ENCODE results near the gene SLC15A2. TPM values are rescaled to one million over a fixed set of nuclear protein-coding genes. Genes with fewer than 3 reads are reported as not detected.
"Not testable (repeated sequence)": the region's sequence is repeated elsewhere in the genome, so short reads cannot be mapped to it uniquely, and the experiment has no call there.

Gene SLC15A2
- polyA plus RNA-seq (ENCODE audit: insufficient read length in 3 of 3), result 10 to 100 TPM in 1 of 3 donors, 1 to 10 TPM in 2; 9.0 to 13.6 (median 9.8) TPM

GRCh38 chr3:121894301-121894990 is at the start of gene SLC15A2:
TSS of gene SLC15A2 (plus strand) at chr3:121894401. CDS start at chr3:121894477, 76 bp downstream.
- no peak for DNase-seq (ENCODE audit: low read depth in 3 of 3, low spot score in 2 of 3)

- no peak for DNase-seq (ENCODE audit: low read depth in 3 of 3, low spot score in 2 of 3)
Measured at GRCh38 chr3:121844892-121845291, 49.3 kb upstream of the SLC15A2 start.

GRCh38 chr3:121852256-121852655 is 41.9 kb upstream of the SLC15A2 start:
- DNase-seq (ENCODE audit: low read depth in 3 of 3, low spot score in 2 of 3), result no peak

- no peak for DNase-seq (ENCODE audit: low read depth in 3 of 3, low spot score in 2 of 3)
Measured at GRCh38 chr3:121855555-121855954, 38.6 kb upstream of the SLC15A2 start.

- DNase-seq (ENCODE audit: low read depth in 3 of 3, low spot score in 2 of 3), result not testable (repeated sequence)
Measured at GRCh38 chr3:121857778-121858177, 36.4 kb upstream of the SLC15A2 start.

- not testable (repeated sequence) for DNase-seq (ENCODE audit: low read depth in 3 of 3, low spot score in 2 of 3)
Measured at GRCh38 chr3:121863247-121863646, 31.0 kb upstream of the SLC15A2 start.

- DNase-seq (ENCODE audit: low read depth in 3 of 3, low spot score in 2 of 3), result no peak
Measured at GRCh38 chr3:121863801-121864200, 30.4 kb upstream of the SLC15A2 start.

- DNase-seq (ENCODE audit: low read depth in 3 of 3, low spot score in 2 of 3), result no peak
Measured at GRCh38 chr3:121869736-121870135, 24.5 kb upstream of the SLC15A2 start.

GRCh38 chr3:121870717-121871116 is 23.5 kb upstream of the SLC15A2 start:
- no peak for DNase-seq (ENCODE audit: low read depth in 3 of 3, low spot score in 2 of 3)

- DNase-seq (ENCODE audit: low read depth in 3 of 3, low spot score in 2 of 3), result no peak
Measured at GRCh38 chr3:121871430-121871829, 22.8 kb upstream of the SLC15A2 start.

GRCh38 chr3:121878411-121878810 is 15.8 kb upstream of the SLC15A2 start:
- no peak for DNase-seq (ENCODE audit: low read depth in 3 of 3, low spot score in 2 of 3)

GRCh38 chr3:121883507-121883906 is 10.7 kb upstream of the SLC15A2 start:
- no peak for DNase-seq (ENCODE audit: low read depth in 3 of 3, low spot score in 2 of 3)

GRCh38 chr3:121885386-121885785 is 8.8 kb upstream of the SLC15A2 start:
- no peak for DNase-seq (ENCODE audit: low read depth in 3 of 3, low spot score in 2 of 3)

- no peak for DNase-seq (ENCODE audit: low read depth in 3 of 3, low spot score in 2 of 3)
Measured at GRCh38 chr3:121895121-121895520, 920 bp downstream of the SLC15A2 start.

- DNase-seq (ENCODE audit: low read depth in 3 of 3, low spot score in 2 of 3), result no peak
Measured at GRCh38 chr3:121895736-121896135, 1.5 kb downstream of the SLC15A2 start.

GRCh38 chr3:121896823-121897222 is 2.6 kb downstream of the SLC15A2 start:
- DNase-seq (ENCODE audit: low read depth in 3 of 3, low spot score in 2 of 3), result no peak

- no peak for DNase-seq (ENCODE audit: low read depth in 3 of 3, low spot score in 2 of 3)
Measured at GRCh38 chr3:121897296-121897695, 3.1 kb downstream of the SLC15A2 start.

GRCh38 chr3:121913305-121913990 is 19.2 kb downstream of the SLC15A2 start:
- no peak for DNase-seq (ENCODE audit: low read depth in 3 of 3, low spot score in 2 of 3)

- DNase-seq (ENCODE audit: low read depth in 3 of 3, low spot score in 2 of 3), result no peak
Measured at GRCh38 chr3:121914081-121914998, 20.1 kb downstream of the SLC15A2 start.

GRCh38 chr3:121916189-121916588 is 22.0 kb downstream of the SLC15A2 start:
- no peak for DNase-seq (ENCODE audit: low read depth in 3 of 3, low spot score in 2 of 3)
